Keratinocyte (primary cell): Measurements from ENCODE around the gene ZNF521.

ENCODE experiments used
- EZH2 ChIP-seq: IDR thresholded peaks from one replicate; pipeline ENCODE4 v1.6.1; 2012; ENCODE audit warnings: inconsistent platforms, mild to moderate bottlenecking, low read length, moderate library complexity
- TF ChIP-seq, protein P1 (sequence below), 3 experiments: IDR thresholded peaks in 1 of 3; conservative IDR thresholded peaks in 1 of 3; optimal IDR thresholded peaks in 1 of 3; 2 replicates in 2 of 3; 3 replicates in 1 of 3; pipeline versions ENCODE3 to v1.5.1; 2011; ENCODE audit warnings: low read length in 3 of 3, mild to moderate bottlenecking in 3 of 3, moderate library complexity in 2 of 3, control low read depth in 1 of 3, inconsistent platforms in 1 of 3; ENCODE audit not compliant: insufficient read depth in 2 of 3; ENCODE audit errors: extremely low read depth in 1 of 3

DNA sequence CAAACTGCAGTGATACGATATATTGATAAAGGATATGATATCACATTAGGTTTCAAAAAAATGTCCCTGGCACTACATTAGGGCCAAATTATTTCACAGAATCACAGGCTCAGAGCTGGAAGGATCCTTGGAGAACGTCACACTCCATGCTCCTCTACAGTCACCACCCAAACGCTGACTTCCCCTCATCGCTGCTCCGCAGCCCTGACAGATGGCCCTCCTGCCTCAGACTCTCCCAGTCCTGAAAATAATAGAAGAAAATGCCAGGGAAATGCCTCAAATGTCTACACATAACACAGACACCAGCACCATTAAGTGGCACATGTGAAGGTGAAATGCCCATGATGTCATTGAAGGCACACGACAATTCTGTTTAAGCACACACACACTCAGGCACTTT is 72.0 kb downstream of the ZNF521 start:
- TF ChIP-seq, protein P1, sequence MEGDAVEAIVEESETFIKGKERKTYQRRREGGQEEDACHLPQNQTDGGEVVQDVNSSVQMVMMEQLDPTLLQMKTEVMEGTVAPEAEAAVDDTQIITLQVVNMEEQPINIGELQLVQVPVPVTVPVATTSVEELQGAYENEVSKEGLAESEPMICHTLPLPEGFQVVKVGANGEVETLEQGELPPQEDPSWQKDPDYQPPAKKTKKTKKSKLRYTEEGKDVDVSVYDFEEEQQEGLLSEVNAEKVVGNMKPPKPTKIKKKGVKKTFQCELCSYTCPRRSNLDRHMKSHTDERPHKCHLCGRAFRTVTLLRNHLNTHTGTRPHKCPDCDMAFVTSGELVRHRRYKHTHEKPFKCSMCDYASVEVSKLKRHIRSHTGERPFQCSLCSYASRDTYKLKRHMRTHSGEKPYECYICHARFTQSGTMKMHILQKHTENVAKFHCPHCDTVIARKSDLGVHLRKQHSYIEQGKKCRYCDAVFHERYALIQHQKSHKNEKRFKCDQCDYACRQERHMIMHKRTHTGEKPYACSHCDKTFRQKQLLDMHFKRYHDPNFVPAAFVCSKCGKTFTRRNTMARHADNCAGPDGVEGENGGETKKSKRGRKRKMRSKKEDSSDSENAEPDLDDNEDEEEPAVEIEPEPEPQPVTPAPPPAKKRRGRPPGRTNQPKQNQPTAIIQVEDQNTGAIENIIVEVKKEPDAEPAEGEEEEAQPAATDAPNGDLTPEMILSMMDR (optimal IDR thresholded peaks at IDR 0.05 in 1 of 3, IDR thresholded peaks at IDR 0.05 in 1 of 3, conservative IDR thresholded peaks at IDR 0.05 in 1 of 3; ENCODE audit: extremely low read depth in 1 of 3, insufficient read depth in 2 of 3, low read length in 3 of 3) = no peak
- TF ChIP-seq EZH2 = no peak
